Measurements from ENCODE around the gene CKB. TPM values are rescaled to one million over a fixed set of nuclear protein-coding genes. Genes with fewer than 3 reads are reported as not detected.

The CKB gene
- total RNA-seq, 1 donor from 2014 or later: 139 TPM

DNA sequence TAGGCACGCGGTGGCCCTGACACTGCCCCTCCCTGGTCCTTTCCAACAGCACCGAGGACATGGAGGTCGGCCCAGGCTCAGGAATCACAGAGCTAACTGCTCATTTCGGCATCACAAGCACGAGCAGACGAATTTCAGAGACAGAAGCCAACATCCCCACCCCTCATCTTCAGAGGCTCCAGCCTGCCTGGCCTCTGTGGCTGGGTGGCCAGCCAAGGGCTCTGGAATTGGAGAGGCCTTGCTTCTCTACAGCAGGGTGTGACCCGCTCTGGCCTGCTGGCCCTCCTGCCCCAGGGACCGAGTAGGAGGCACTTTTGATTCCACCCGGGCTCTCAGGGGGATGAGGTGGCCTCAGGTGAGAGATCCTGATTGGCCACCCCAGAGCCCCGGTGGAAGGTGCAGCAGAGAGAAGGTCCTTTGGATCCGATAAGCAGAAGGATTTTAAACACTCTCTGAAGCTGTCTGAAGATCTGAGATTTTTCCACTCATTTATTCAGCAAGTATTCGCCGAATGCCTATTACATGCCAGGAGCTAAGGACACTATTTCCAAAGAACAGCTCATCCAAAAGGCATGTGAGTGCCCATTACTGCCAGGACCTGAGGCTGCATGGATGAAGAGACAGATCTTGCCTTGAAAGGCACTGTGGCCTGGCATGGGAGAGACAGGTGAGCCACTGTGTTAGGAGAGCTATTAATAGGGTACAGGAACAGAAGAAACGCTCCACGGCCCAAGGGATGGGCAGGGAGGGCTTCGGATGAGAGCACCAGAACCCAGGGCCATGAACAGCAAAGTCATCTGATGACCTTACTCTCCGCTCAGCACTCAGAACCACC lies 29.6 kb upstream of the CKB start:
- no peaks in the 10 kb centered on the region for H3K36me3 Mint-ChIP-seq (ENCODE audit: low read depth)
- no peaks in the 10 kb centered on the region for H3K27me3 Mint-ChIP-seq (ENCODE audit: low read depth)
- peak overlapping the region; percentile 29 for H3K4me3 Mint-ChIP-seq (ENCODE audit: unreplicated experiment)
- TF ChIP-seq, protein P1, sequence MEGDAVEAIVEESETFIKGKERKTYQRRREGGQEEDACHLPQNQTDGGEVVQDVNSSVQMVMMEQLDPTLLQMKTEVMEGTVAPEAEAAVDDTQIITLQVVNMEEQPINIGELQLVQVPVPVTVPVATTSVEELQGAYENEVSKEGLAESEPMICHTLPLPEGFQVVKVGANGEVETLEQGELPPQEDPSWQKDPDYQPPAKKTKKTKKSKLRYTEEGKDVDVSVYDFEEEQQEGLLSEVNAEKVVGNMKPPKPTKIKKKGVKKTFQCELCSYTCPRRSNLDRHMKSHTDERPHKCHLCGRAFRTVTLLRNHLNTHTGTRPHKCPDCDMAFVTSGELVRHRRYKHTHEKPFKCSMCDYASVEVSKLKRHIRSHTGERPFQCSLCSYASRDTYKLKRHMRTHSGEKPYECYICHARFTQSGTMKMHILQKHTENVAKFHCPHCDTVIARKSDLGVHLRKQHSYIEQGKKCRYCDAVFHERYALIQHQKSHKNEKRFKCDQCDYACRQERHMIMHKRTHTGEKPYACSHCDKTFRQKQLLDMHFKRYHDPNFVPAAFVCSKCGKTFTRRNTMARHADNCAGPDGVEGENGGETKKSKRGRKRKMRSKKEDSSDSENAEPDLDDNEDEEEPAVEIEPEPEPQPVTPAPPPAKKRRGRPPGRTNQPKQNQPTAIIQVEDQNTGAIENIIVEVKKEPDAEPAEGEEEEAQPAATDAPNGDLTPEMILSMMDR (IDR thresholded peaks at IDR 0.05): no peak
- no peaks in the 10 kb centered on the region for H3K9me3 Mint-ChIP-seq (ENCODE audit: low read depth)
- H3K4me1 Mint-ChIP-seq (ENCODE audit: low read depth): peaks cover 30% of the 10 kb centered on the region
- peak; percentile 58 for DNase-seq (ENCODE audit: low spot score)
- peak overlapping the region; percentile 89 for H3K27ac Mint-ChIP-seq (ENCODE audit: unreplicated experiment)

DNA sequence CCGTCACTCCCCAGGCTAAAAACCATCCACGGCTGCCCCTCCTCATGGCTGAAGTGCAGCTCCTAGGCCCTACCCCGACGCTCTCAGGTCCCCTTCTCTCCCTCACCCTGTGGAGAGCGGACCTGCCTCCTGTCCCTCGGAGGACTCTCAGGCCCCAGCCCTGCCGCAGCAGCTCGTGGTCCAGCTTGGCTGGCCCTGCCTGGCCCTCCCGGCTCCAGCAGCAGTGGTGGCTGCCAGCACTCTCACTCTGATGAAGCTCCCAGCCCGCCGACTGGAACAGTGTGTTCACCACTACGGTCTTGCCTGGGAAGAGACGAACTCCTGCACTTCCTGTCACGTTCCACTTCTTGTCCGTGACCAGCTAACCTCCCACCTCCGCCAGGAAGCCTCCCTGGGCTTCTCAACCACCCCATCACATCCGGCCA lies 28.7 kb upstream of the CKB start:
- peak; percentile 91 for DNase-seq (ENCODE audit: low spot score)
- H3K36me3 Mint-ChIP-seq (ENCODE audit: low read depth): no peaks in the 10 kb centered on the region

DNA sequence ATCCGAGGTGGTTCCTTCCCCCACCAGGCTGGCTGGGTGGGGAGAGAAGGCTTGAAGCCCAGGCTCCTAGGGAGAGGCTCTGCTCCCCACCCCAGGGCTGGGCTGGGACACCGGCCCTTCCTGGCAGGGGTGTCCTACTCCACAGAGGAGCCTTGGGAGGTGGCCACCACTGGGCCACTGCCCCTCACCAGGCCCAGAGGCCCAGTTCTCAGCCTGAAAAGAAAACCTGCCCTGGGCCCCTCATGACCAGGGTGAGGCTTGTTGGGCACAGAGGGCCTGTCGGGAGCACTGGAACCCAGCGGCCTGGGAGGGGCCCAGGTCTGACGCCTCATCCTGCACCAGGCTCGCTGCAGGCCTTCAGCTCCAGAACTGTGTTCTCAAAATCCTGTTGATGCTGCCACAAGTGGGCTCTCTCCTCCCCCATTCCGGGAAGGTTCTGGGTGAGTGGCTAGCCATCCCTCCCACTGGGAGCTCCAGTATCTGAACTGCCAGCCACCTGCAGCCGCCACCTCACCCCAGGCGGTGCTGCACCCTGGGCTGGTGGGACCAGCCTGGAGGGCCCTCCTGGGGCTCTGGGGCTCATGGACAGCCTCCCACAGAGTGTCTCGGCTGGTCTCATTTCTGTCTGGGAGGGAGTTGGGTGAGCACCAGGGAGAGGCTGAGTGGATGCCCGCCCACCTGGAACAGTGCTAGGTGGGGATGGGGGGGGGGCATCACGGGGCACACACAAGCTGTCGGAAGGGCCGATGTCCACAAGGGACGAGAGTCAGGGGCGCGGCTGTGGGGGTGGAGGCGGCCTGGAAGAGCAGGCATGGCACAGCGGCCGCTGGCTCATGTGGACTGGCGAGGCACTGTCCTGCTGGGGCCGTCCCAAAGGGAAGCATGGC lies 28.1 kb upstream of the CKB start:
- Mint-ChIP-seq H3K4me3 (ENCODE audit: unreplicated experiment) (no peak overlapping the region), H3K27me3 (ENCODE audit: low read depth) (no peaks in the 10 kb centered on the region), H3K9me3 (ENCODE audit: low read depth) (no peaks in the 10 kb centered on the region), H3K4me1 (ENCODE audit: low read depth) (peaks cover 30% of the 10 kb centered on the region), H3K27ac (ENCODE audit: unreplicated experiment) (no peak overlapping the region), H3K36me3 (ENCODE audit: low read depth) (no peaks in the 10 kb centered on the region)
- peak; percentile 80 for DNase-seq (ENCODE audit: low spot score)
- TF ChIP-seq, protein P1 (IDR thresholded peaks at IDR 0.05): no peak

More for the DNA sequence above, 28.7 kb upstream of the CKB start:
- Mint-ChIP-seq H3K27ac (ENCODE audit: unreplicated experiment) (peak overlapping the region; percentile 89), H3K27me3 (ENCODE audit: low read depth) (no peaks in the 10 kb centered on the region), H3K4me3 (ENCODE audit: unreplicated experiment) (no peak overlapping the region), H3K9me3 (ENCODE audit: low read depth) (no peaks in the 10 kb centered on the region), H3K4me1 (ENCODE audit: low read depth) (peaks cover 30% of the 10 kb centered on the region)
- TF ChIP-seq, protein P1 (IDR thresholded peaks at IDR 0.05): no peak

DNA sequence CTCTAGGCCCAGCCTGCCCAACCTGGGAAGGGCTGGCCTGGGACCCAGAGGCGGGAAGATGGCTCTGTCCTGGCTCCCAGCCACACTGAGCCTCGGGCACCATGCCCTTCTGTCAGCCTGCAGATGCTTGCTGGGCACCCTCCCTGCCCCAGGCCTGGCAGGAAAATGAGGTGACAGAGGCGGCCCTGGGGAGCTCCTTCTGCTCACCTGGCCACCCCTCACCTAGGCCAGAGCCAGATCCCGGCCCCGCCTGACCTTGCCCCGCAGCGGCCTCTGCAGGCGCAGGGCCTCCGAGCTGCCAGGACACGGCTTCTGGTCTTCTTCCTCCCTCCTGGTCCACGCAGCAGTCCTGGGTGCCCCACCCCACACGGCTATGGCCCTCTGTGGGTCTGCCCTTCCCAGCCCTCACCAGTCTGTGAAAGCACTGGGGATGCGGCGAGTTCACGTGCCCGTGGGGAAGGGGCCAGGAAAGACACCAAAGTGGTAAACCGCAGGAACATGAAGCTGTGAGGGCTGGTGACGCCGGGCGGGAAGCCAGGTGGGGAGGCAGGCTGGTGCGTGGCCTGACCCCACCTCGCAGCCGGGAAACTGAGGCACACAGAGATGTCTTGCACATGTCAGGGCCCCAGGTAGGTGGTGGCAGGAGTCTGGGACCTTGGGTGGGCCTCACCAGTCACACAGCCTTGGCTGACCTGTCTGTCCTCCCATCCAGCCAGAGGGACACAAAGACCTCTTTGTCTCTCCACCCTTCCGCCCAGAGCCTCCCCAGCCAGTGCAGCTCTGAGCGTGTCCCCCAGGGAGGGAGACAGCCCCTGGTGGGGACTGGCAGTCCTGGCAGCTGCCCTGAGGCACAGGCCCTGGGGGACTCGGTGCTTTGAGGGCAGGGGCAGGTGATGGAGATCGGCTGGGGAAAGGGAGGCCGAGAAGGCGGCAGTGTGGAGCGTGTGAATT lies 27.0 kb upstream of the CKB start:
- Mint-ChIP-seq H3K27ac (ENCODE audit: unreplicated experiment) (no peak overlapping the region), H3K9me3 (ENCODE audit: low read depth) (no peaks in the 10 kb centered on the region), H3K36me3 (ENCODE audit: low read depth) (no peaks in the 10 kb centered on the region), H3K4me1 (ENCODE audit: low read depth) (peaks cover 25% of the 10 kb centered on the region), H3K4me3 (ENCODE audit: unreplicated experiment) (no peak overlapping the region), H3K27me3 (ENCODE audit: low read depth) (no peaks in the 10 kb centered on the region)
- peak; percentile 83 for DNase-seq (ENCODE audit: low spot score)
- TF ChIP-seq, protein P1 (IDR thresholded peaks at IDR 0.05): no peak

All from chondrocyte (in vitro differentiated cells).